GM23248 (cell line): Measurements from ENCODE around the gene OR8B3.

Experiments used
- EZH2 ChIP-seq: fragments of 200-600 bp; sonication (generic); IDR thresholded peaks from 2 replicates; pipeline ENCODE4 v1.6.1; 2018; ENCODE audit warnings: antibody characterized with exemption, mild to moderate bottlenecking; ENCODE audit not compliant: insufficient read depth, poor library complexity, severe bottlenecking
- EZH2phosphoT487 ChIP-seq: fragments of 200-600 bp; sonication (generic); IDR thresholded peaks from 2 replicates; pipeline ENCODE4 v1.6.1; 2018; ENCODE audit warnings: antibody characterized with exemption, moderate library complexity, mild to moderate bottlenecking, low read depth; ENCODE audit not compliant: insufficient read depth

DNA sequence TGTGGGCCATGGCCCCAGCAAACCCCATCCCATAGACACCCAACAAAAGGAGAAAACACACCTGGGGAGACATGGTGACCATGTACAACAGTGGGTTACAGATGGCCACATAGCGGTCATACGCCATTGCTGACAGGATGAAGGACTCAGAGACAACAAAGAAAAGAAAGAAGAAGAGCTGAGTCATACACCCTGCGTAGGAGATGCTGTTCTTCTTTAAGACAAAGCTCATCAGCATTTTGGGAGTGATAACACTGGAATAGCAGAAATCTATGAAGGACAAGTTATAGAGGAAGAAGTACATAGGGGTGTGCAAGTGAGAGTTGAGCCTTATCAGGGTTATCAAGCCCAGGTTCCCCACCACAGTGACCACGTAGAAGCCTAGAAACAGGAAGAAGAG is 41.8 kb upstream of the OR8B3 start:
- no peak for TF ChIP-seq EZH2
- no peak for TF ChIP-seq EZH2phosphoT487
